Left renal pelvis (tissue), 4 donors: ENCODE results near the gene NPC1. TPM values are rescaled to one million over a fixed set of nuclear protein-coding genes. Genes with fewer than 3 reads are reported as not detected.

ENCODE experiments used
- DNase-seq, 4 donors: peaks; one replicate each; pipeline ENCODE4 v3.0.0-alpha.2; 2013; ENCODE audit warnings: low read depth in 4 of 4, low spot score in 3 of 4
- polyA plus RNA-seq, 4 donors: library from polyadenylated mRNA; unstranded; fragments of 120-200 nt; gene quantifications; one replicate each; pipeline ENCODE4 v1.2.1, GENCODE V29; 2013; ENCODE audit not compliant: insufficient read length in 4 of 4

The NPC1 gene
- polyA plus RNA-seq, 4 donors, result 17.4 to 26.7 (median 20.9) TPM

DNA sequence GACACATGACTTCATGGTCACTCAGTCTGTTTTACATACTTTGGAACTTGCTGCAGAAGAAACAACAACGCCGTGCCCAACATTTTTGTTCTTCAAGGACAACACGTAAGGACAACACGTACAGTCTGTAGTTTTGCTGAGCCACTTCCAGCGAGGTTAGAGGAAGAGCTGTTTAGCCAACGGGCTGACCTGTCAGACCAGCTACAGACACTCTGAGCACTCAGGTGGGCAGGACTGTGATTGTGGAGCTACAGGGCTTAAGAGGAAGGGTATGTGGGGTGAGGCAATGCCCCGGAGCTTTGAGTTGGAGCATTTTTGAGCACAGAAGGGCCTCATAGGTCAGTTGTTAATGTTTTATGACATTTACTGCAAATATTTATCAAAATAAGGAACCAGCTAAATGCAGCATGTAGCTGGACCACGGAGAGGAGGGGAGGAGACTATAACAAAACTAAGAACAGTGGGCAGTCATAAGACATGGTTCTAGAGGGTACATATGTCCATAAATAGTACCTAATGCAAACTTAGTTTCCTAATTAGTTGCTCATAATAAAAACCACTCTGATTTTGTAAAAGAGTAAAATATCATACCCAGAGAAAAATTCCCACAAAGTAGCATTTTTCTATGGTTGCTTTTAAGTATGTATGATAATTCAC is 26.3 kb upstream of the NPC1 start:
- DNase-seq, result no peak

DNA sequence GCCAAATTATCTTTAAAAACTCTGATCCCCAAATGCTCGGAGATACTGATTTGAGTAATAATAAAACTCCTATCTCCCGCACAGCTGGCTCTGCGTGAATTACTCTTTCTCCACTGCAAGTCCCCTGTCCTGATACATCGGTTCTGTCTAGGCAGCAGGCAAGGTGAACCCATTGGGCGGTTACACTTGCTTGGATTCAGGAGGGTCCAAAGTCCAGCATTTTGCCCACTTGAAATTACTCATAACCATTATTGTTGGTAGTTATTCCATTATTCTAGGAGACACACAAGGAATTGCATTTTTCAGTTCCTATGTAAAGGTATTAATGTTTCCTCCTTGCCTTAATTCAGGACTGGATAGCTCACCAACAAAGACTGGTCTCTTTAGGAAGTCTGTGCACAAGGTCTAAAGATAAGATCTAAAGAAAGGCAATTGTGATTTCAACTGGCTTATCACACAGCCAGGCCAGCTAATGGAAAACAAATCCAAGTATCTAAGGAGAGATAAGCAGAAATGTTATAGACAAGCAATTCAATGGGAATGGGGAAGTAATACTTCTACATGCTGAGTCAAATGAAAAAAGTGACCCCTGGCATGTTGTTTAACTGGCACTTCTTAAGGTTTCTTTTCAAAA is 23.2 kb upstream of the NPC1 start:
- no peak for DNase-seq

DNA sequence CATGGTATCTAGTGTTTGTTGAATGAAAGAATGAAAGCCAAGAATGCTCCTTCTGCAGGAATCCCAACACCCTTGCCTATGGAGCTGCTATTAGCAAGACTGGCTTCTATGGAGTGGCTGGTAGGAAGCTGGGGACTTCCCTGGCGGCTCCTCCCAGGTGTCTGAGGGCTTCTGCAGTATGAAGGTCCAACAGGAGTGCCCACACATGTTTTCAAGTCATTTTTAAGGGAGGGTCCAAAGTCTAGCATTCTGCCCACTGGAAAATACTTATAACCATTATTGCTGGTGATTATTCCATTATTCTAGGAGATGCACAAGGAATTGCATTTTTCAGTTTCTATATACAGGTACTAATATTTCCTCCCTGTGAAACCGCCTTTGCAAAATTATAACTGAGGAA is 21.9 kb upstream of the NPC1 start:
- no peak for DNase-seq

DNA sequence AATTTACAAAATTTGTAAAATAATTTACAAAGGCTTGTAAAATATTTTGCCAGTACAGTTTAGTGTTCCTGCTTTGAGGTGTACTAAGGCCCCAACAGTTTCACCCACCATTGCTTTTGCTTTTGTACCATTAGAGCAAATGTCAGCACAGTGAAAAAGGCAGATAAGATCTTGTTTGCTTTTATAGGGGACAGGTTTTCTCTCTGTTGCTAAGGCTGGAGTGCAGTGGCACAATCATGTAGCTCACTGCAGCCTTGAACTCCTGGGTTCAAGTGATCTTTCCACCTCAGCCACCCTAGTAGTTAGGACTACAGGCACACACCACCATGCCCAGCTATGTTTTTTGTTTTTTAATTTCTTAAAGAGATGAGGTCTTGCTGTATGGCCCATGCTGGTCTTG is 19.6 kb upstream of the NPC1 start:
- no peak for DNase-seq

DNA sequence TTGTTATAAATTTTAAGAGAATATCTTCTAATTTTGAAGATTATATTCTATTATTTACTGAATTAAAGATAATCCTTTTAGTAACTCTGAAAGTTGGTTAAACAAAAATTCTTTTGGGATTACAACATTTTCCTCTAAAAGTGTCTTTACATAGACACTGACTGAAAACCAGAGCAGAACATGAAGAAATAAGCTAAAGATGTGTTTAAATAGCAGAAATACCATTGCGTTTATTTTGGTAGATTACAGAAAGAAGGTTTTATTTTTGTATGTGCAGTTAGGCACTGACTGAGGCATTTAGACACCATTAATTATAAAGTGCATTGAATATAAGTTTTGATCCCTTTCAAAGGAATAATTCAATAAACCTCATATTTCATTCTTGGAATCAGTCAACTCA is 13.5 kb upstream of the NPC1 start:
- DNase-seq, result no peak

DNA sequence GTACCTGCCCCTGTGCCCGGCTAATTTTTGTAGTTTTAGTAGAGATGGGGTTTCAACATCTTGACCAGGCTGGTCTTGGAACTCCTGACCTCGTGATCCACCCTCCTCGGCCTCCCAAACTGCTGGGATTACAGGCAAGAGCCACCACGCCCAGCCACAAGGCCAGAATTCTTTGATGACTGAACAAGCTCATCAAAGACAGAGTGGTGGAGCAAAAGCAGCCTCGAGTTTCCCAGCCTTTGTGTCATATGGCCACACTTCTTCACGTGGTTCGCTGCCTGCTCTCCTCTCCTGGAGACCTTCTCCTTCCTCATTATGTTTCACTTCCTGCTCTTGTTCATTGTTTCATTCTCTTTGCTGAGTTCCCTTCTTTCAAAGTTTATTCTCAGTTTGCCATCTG is 9.9 kb upstream of the NPC1 start:
- DNase-seq, result no peak

DNA sequence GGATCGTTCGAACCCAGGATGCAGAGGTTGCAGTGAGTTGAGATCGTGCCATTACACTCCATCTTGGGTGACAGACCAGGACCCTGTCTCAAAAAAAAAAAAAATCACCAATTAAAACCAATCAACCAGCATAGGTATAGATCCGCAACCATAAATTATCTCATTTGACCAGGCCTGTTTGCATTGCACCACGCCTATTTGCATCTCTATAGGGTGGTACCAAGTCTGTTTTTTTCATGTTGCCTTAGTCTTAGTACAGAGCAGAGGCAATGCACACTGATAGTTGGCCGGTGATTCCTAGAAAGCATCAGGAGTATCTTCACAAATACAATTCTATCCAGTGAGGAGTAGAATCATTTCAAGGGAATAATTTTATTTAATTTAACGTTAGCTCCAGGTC is 9.3 kb upstream of the NPC1 start:
- no peak for DNase-seq

DNA sequence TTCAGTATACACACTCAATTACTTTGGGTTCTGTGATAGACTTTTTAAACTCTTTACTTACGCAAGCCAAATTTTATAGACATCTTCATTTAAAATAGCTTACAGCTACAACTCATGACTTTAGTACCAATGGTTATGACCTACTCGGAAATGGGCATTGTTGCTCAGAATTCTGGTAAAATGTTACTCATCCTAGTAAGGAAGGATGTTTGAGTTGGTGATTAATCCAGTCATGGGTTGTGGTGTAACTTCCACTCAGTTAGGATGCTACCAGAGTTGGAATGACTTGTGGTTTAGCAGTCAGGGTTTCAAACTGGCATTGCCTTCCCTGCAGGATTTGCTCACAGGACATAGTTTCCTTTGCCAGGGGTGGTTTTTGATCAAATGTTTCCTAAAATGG is 7.4 kb upstream of the NPC1 start:
- no peak for DNase-seq

DNA sequence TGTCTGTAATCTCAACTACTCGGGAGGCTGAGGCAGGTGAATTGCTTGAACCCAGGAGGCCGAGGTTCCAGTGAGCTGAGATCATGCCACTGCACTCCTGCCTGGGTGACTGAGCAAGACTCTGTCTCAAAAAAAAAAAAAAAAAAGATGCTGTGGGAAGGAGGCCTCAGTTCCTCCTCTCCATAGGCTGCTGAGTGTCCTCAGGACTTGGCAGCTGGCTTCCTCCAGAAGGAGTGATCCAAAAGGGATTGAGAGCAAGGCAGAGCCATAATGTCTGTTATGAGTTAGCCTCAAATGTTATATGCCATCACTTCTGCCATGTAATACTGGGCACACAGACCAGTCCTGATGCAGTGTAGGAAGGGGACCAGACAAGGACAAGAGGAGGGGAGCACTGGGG is 6.6 kb upstream of the NPC1 start:
- DNase-seq, result no peak

DNA sequence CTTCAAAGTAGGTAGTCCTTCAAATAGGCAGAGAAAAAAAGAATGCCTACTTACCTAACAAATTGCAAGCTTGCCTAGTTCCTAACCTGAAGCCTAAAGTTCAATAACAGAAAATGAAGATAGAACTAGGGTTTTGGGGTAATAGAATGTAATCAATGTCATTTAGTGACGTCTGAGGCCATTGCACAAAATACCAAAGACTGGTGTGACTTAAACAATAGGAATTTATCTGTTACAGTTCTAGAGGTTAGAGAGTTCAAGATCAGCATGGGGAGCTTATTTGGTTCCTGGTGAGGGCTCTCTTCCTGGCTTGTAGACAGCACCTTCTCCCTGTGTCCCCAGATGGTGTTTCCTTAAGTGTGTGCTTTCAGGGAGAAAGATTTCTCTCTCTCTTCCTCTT is 4.7 kb upstream of the NPC1 start:
- no peak for DNase-seq

DNA sequence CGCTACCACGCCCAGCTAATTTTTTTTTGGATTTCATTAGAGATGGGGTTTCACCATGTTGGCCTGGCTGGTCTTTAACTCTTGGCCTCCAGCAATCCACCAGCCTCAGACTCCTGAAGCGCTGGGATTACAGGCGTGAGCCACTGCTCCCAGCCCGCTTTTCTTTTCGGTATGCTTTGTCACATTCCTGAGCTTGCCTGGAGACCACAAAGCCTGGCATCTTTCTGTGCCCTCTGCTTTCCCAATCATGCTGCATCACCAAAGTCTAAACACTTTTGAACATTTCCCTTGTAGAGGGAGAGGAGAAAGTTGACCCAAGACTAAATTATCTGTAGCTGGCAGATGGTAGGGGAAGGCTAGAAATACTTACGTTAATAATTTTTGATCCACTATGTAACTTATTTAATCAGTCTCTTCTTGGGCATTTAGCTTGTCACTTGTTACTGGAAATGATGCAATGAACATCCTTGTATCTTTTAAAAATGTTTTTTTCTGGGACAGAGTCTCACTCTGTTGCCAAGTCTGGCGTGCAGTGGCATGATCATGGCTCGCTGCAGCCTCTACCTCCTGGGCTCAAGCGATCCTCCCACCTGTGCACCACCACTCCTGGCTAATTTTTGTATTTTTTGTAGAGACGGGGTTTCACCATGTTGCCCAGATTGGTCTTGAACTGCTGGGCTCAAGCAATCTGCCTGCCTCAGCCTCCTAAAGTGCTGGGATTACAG is 2.7 kb upstream of the NPC1 start:
- no peak for DNase-seq

DNA sequence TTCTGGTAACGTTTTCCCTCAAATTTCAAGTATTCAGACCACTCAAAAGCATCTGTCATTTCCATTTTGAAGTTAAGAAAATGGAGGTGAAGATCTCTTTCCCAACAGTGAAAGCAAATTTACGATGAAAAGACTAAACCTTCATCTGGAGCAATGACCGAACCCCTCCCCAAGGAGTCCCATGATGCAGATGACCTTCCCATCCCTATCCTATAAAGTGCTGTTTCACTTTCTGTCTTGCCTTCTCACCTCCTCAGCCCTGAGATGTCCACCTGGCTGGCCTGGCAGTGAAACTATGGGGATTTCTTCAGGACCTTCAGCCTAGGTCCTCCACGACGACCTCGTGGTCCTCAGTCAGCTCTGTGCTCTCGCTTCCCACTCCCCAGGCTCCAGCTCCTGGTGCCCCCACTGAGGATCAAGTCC is 925 bp upstream of the NPC1 start:
- DNase-seq, result no peak

DNA sequence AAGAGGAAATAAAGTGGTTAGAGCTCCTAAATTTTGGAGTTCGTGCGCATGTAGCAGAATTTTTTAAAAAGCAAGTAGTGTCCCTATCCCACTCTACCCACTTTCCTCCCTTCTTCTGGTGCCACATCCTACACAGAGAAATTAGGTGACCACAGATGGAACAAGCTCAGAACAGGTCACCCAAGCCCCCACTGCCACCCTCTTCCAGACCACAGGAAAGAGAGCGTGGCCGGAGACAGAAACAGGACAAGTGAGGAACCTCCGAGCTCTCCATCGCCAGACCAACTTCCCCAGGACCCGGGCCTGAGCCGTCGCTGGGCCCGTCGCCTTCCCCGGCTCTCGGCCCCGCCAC is 433 bp downstream of the NPC1 start:
- DNase-seq, result no peak

DNA sequence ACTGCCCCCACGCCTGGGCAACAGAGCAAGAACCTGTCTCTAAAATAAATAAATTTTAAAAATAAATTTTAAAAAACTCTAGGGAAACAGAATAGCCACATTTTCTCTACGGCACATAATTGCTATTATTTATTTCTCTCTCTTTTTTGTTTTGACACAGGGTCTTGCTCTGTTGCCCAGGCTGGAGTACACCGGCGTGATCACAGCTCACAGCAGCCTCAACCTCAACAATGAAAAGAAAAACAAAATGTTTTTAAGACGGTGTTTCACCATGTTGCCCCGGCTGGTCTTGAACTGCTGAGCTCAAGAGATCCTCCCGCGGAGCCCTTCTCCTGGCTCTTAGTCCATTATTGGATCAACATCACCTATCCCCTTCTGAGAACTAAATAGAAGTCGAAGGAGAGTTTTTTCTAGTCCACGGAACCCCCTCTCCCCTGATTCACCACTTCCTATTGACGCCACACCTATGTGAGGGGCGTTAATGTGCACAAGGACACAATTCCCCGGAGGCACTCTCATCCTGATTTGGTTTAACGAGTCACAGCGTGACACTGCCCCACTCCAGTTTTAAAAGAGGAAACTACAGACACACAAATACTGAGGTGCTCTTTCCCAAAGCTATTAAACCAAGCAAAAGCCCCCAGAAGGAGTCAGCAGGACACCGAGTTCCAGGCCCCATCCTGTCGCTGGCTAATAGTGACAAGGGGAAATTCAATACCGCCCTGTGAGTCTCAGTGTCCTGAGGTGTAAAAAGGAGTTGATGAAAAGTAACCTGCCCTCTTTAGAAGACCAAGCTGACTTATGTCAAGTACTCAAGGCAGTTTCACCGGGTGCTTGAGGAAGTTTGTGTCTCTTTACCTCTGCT is 1.1 kb downstream of the NPC1 start:
- DNase-seq, result peak in 1 of 4 donors; percentile 7

DNA sequence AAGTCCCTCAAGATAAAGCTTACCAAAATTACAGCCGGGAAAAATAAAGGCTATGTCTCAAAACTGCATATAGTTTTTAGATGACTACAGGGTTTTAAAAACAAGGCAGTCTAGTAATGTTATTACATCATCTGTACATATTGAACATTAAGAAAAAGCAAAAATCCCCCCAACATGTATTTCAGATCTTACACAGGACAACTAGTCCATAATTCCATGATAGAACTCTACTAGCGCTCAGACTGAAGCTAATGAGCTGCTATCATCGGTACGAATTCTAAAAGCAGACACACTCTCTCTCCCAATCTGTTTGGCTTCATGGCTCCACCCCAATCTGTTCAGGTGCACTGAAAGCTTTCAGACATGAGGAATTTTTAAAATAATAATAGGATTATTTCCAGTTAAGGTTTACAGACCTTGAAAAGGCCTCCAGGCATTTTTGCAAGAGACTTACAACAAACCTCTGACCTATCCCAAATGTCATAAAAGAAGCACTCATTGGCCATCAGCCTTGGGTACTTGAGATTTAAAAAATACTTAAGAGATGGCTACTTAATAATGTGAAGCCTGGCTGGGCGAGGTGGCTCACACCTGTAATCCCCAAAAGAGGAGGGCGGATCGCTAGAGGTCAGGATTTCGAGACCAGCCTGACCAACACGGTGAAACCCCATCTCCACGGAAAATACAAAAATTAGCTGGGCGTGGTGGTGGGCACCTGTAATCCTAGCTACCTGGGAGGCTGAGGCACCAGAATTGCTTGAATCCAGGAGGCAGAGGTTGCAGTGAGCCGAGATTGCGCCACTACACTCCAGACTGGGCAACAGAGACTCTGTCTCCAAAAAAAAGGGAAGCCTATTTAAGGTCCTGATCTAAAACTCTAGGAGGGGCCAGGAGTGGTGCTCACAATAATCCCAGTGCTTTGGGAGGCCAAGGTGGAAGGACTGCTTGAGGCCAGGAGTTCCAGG is 2.0 kb downstream of the NPC1 start:
- no peak for DNase-seq

DNA sequence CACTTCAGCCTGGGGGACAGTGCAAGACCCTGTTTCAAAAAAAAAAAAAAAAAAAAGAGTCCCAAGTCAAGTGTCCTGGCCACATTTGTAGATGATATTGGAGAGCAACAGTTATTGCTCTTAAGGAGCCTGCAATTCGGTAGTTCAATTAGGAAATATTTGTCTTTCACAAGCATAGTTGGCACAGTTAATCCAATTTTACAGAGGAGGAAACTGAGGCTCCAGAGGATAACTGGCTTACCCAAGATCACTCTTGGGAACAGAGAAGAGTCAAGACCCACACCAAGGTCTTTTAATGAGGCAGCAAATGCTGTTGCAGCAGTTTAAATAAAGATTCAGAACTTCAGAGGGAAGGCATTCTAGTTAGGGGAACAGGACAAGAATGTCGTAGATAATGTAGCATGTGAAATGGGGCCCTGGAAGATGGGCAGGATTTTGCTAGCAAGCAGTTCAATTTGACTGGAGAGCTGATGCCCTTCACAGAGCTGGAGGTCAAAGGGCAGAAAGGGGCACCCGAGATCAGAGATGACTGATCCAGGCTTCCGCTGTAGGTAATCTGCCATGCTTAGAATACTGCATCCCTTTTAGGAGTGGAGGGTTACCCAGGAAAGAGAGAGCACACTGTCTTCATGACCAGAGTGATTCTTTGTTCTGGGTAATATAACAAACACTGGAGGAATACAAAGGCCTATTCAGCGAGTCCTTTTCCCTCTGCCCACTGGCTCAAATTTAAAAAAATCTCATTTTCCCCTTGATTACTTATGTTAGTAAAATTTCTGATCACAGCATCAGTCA is 3.0 kb downstream of the NPC1 start:
- DNase-seq, result no peak

DNA sequence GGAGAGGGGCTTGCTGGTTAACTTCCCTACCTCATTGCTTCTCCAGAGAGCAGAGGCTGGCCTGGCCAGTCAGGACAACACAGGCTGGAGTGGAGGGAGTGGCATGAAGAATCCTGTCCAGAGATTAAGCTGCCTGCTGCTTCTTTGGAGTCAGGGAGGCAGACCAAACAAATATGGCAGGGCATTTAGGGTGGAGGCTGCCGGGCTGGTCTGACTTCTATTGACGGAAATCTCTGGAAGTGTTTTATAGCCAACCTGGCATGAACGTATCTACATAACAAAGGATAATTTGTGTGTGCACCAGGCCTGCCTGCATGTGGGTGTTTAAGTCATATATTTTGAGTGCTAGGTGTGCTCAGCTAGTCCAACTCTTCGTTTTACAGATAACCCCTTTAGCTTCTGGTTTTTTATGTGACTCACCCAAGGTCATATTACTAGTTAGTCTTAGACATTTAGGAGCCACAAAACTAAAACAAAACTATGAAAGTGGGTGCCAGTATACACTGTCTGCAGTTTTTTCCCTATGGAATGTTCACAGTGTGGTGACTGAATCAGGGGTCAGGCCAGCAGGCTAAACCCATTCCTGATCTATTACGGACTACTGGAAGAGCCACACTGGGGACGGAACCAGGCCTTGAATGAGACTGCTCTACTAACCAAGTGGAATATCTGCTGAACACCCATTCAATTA is 5.5 kb downstream of the NPC1 start:
- no peak for DNase-seq

DNA sequence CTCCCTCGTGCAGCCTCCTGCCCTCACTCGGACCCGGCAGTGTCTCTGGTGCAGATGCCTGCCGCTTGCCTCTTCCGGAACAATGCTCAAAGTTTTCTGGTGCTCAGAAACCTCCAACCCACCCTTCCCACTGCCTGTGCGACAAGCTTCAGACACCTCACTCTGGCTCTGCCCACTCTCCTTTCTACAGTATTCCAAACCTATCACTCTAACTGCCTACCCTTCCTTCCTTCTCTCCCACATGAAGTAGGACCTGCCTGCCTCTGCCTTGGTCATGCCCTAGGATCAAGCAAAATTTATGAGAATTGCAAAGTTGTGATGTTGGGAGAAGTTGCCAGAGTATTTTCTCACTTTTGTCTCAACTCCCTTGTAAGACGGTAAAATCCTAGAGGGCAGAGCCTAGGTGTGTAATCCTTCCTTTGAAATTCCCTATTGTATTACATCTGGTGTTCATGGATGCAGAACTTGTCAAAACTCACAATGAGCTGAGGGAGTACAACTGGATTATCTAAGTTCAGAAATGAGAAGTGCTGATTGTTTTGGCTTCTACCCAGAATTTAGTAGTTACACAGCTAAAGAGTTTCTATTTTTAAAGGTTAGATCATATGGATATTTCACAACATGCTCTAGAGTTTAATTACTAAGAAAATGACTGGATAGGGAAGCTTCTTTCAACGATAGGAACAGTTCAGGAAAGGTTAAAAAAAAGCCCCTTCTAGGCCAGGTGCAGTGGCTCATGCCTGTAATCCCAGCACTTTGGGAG is 7.2 kb downstream of the NPC1 start:
- no peak for DNase-seq
